K562 (cell line): ENCODE results near the gene DST. TPM values are rescaled to one million over a fixed set of nuclear protein-coding genes. Genes with fewer than 3 reads are reported as not detected.

Experiments used
- ATAC-seq: fragments of 200-7000 bp; cut with Tn5 transposase; 3 replicates; pipeline ENCODE4 v1.9.1; 2020; ENCODE audit warnings: moderate library complexity
- BruUV-seq: library from RNA; stranded (reverse); fragments of 400-500 nt; replicated peaks from 2 replicates; lab custom pipeline; 2021; lab: Mats Ljungman, UMichigan
- CTCF ChIA-PET: fragments of 300-600 bp; formaldehyde crosslinking; extraction: SDS; loops from one replicate; lab custom pipeline; 2021; ENCODE audit warnings: low intra/inter-chr PET ratio; lab: Yijun Ruan, JAX
- POLR2A ChIA-PET: fragments of 300-600, 350-650 bp; sonication (Branson Sonifier 250); formaldehyde crosslinking; extraction: SDS; loops from one replicate; lab custom pipeline; 2021; ENCODE audit warnings: antibody characterized with exemption, inconsistent platforms; lab: Yijun Ruan, JAX
- DNase-seq, 4 experiments: peaks; one replicate each; pipeline versions ENCODE4 v3.0.0 to v3.0.0-alpha.2; 2011 to 2018; ENCODE audit warnings: low spot score in 3 of 4, mixed read lengths in 3 of 4; ENCODE audit errors: extremely low read depth in 1 of 4
- FAIRE-seq: peaks from 2 replicates; lab custom pipeline; 2011; peaks lifted over from hg19 to GRCh38; lab: Jason Lieb, UNC
- H2AFZ ChIP-seq: 2 replicates; pipeline ENCODE4 v1.6.0; 2011; ENCODE audit warnings: low read depth, low read length, control low read depth, inconsistent platforms
- H3K27ac ChIP-seq: fragments of 200-600 bp; 3 replicates; pipeline ENCODE4 v1.8.0; 2011; ENCODE audit warnings: low read depth, mild to moderate bottlenecking, control low read depth, inconsistent platforms, low read length, moderate library complexity, mixed read lengths; ENCODE audit errors: extremely low read depth
- H3K27me3 ChIP-seq, 2 experiments: fragments of 300-600 bp in 1 of 2; 2 replicates in 1 of 2; 3 replicates in 1 of 2; pipeline versions ENCODE4 v1.6.0 to v1.8.0; 2011; ENCODE audit warnings: inconsistent platforms in 2 of 2, low read length in 2 of 2, mild to moderate bottlenecking in 1 of 2, mixed read lengths in 1 of 2, moderate library complexity in 1 of 2; ENCODE audit not compliant: control insufficient read depth in 2 of 2, insufficient read depth in 2 of 2
- H3K36me3 ChIP-seq: fragments of 300-600 bp; 3 replicates; pipeline ENCODE4 v1.8.0; 2011; ENCODE audit warnings: mild to moderate bottlenecking, low read length, inconsistent platforms; ENCODE audit not compliant: control insufficient read depth, insufficient read depth
- H3K4me1 ChIP-seq, 2 experiments: fragments of 200-600 bp in 1 of 2; replicated peaks in 1 of 2; 2 replicates in 1 of 2; 3 replicates in 1 of 2; pipeline versions ENCODE4 v1.5.1 to v1.8.0; 2011; ENCODE audit warnings: inconsistent platforms in 2 of 2, low read length in 2 of 2, mild to moderate bottlenecking in 1 of 2, mixed read lengths in 1 of 2, moderate library complexity in 1 of 2; ENCODE audit not compliant: control insufficient read depth in 2 of 2, insufficient read depth in 2 of 2
- H3K4me2 ChIP-seq: 2 replicates; pipeline ENCODE4 v1.6.1; 2011; ENCODE audit warnings: low read length, control low read depth, inconsistent platforms, mixed read lengths; ENCODE audit not compliant: insufficient read depth
- H3K4me3 ChIP-seq: fragments of 200-600 bp; sonication (generic), shearing (Covaris generic); 2 replicates; pipeline ENCODE4 v1.5.1; 2016; ENCODE audit warnings: control low read depth, inconsistent platforms
- H3K79me2 ChIP-seq: fragments of 200-600 bp; 3 replicates; pipeline ENCODE4 v1.8.0; 2011; ENCODE audit warnings: low read length, inconsistent platforms; ENCODE audit not compliant: control insufficient read depth, insufficient read depth
- H3K9ac ChIP-seq, 2 experiments: 2 replicates each; pipeline versions ENCODE4 v1.6.0 to v1.6.1; 2011; ENCODE audit warnings: low read depth in 2 of 2, low read length in 2 of 2, control low read depth in 1 of 2, inconsistent platforms in 1 of 2, mild to moderate bottlenecking in 1 of 2, mixed read lengths in 1 of 2; ENCODE audit not compliant: insufficient read depth in 1 of 2
- H3K9me1 ChIP-seq: one replicate; pipeline ENCODE4 v1.6.0; 2011; ENCODE audit warnings: inconsistent platforms, mild to moderate bottlenecking, low read length, moderate library complexity; ENCODE audit not compliant: control insufficient read depth, insufficient read depth
- H3K9me3 ChIP-seq: replicated peaks from 2 replicates; pipeline ENCODE4 v1.5.1; 2011; ENCODE audit warnings: low read depth, low read length, inconsistent platforms; ENCODE audit not compliant: control insufficient read depth, insufficient read depth
- H4K20me1 ChIP-seq: replicated peaks from 2 replicates; pipeline ENCODE4 v1.6.1; 2011; ENCODE audit warnings: low read length, inconsistent platforms, mixed read lengths; ENCODE audit not compliant: control insufficient read depth, insufficient read depth
- BCOR ChIP-seq: fragments of 450-650 bp; IDR thresholded peaks from 2 replicates; pipeline ENCODE4 v1.6.1; 2016
- C11orf30 ChIP-seq: fragments of 450-650 bp; IDR thresholded peaks from 2 replicates; pipeline ENCODE4 v1.6.1; 2016; ENCODE audit warnings: low read depth, mild to moderate bottlenecking
- CXXC5 ChIP-seq: fragments of 250-450 bp; sonication (Bioruptor Pico); IDR thresholded peaks from 2 replicates; pipeline ENCODE4 v1.8.0; 2022; ENCODE audit warnings: inconsistent platforms, mild to moderate bottlenecking, moderate library complexity
- DACH1 ChIP-seq: fragments of 450-650 bp; IDR thresholded peaks from 2 replicates; pipeline ENCODE4 v1.6.1; 2018; ENCODE audit not compliant: partially characterized antibody
- ELF1 ChIP-seq: fragments of 200-800 bp; sonication (Bioruptor generic); IDR thresholded peaks from 2 replicates; pipeline ENCODE4 v1.6.1; 2016; ENCODE audit warnings: missing genetic modification characterization, missing compliant biosample characterization
- HDGF ChIP-seq: fragments of 450-650 bp; IDR thresholded peaks from 2 replicates; pipeline ENCODE4 v1.6.1; 2016
- KLF1 ChIP-seq: fragments of 450-650 bp; IDR thresholded peaks from 2 replicates; pipeline ENCODE4 v1.6.1; 2016; ENCODE audit warnings: missing genetic modification characterization, missing compliant biosample characterization
- L3MBTL2 ChIP-seq: fragments of 450-650 bp; IDR thresholded peaks from 2 replicates; pipeline ENCODE4 v1.6.1; 2016; ENCODE audit warnings: mild to moderate bottlenecking, moderate library complexity
- MCM2 ChIP-seq: fragments of 450-650 bp; IDR thresholded peaks from 2 replicates; pipeline ENCODE4 v1.6.1; 2017; ENCODE audit warnings: low read depth, mild to moderate bottlenecking
- SMARCC2 ChIP-seq: fragments of 450-650 bp; IDR thresholded peaks from 2 replicates; pipeline ENCODE4 v1.6.1; 2017; ENCODE audit warnings: antibody characterized with exemption, moderate library complexity, mild to moderate bottlenecking, low read depth
- STAT5A ChIP-seq: IDR thresholded peaks from 2 replicates; pipeline ENCODE4 v1.6.1; 2012; ENCODE audit warnings: low read length, inconsistent platforms, borderline replicate concordance
- ZC3H8 ChIP-seq: fragments of 450-650 bp; IDR thresholded peaks from 2 replicates; pipeline ENCODE4 v1.6.1; 2017
- ZNF584 ChIP-seq: fragments of 200-800 bp; sonication (Bioruptor generic); IDR thresholded peaks from 2 replicates; pipeline ENCODE4 v1.6.1; 2016; ENCODE audit warnings: low read depth, mild to moderate bottlenecking, missing genetic modification characterization, missing compliant biosample characterization
- WGBS: fragments of 100-300 bp; shearing (Covaris generic); methylation state at CpG from one replicate; pipeline ENCODE4 v1.1.6; 2016; ENCODE audit warnings: low coverage, mixed read lengths; ENCODE audit not compliant: insufficient coverage; ENCODE audit errors: missing lambda C conversion rate; 5-methylcytosine and 5-hydroxymethylcytosine counted together
- in situ Hi-C: fragments of 300-500 bp; cut with MboI; formaldehyde crosslinking; loops from 4 replicates; pipeline ENCODE4 v1.15.0; 2018; ENCODE audit warnings: inconsistent platforms, mixed read lengths
- intact Hi-C: fragments of 100-400 bp; cut with micrococcal nuclease; formaldehyde crosslinking; loops from 2 replicates; pipeline ENCODE4 v1.14.2; 2022
- polyA plus RNA-seq, 8 experiments: library from polyadenylated mRNA; depleted of rRNA in 4 of 8; stranded (reverse) in 5 of 8; unstranded in 3 of 8; fragments of >200 nt; fragmentation: Nextera tagmentation in 2 of 8; fragmentation: Illumina TruSeq in 1 of 8; extraction: Ambion mirVana in 2 of 8; extraction: Trizol in 1 of 8; gene quantifications; 2 replicates each; pipeline versions ENCODE4 v1.2.1 to v1.2.3, GENCODE V29; 2011 to 2014; ENCODE audit warnings: inconsistent platforms in 1 of 8, missing spikeins in 1 of 8
- total RNA-seq, 7 experiments: library from RNA; depleted of rRNA in 6 of 7; stranded (reverse); fragments of >200 nt in 6 of 7; fragmentation: Illumina TruSeq in 2 of 7; extraction: Trizol in 2 of 7; gene quantifications; 2 replicates each; pipeline versions ENCODE4 v1.2.1 to v1.2.3, GENCODE V29; 2011 to 2021; ENCODE audit warnings: low replicate concordance in 1 of 7
- TF ChIP-seq, protein P1 (sequence below): sonication (generic); formaldehyde crosslinking; IDR thresholded peaks from 2 replicates; pipeline ENCODE4 v1.8.0; 2023; ENCODE audit warnings: mild to moderate bottlenecking, missing genetic modification reagents
- TF ChIP-seq, protein P2 (sequence below): fragments of 250-450 bp; sonication (Bioruptor Pico); IDR thresholded peaks from 2 replicates; pipeline ENCODE4 v1.9.0; 2021; ENCODE audit warnings: mild to moderate bottlenecking, inconsistent platforms

The DST gene
- total and polyA plus RNA-seq, 9 of the 15 experiments (the other 6 are each of a cell fraction or from before 2014, with no cell fraction given): 5.2 to 21.9 (median 13.3) TPM

DNA sequence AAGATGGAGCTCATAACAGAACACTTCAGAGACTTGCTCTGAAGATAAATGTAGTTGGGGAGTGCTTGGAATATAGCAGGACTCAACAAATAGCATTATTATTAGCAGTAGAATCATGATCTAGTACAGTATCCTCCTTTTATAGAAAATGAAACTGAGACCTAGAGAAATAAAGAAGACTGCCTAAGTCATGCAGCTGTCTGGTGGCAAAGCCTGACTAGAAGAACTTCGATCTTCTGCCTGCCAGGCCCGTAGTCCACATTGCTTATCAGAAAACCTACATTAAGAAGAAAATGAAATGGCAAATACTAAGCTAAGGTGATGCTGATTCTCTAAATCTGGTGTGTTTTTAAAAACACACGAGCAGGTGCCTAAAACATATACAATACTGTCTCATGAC, 46.4 kb upstream of the DST start:
- intact Hi-C loops: no loop called here
- no peak overlapping the region for H3K4me3 ChIP-seq

More for the DNA sequence above, 46.4 kb upstream of the DST start:
- H3K9me3 ChIP-seq: no peaks in the 10 kb centered on the region
- no TSS peak for BruUV-seq
- H3K27ac ChIP-seq: no peak overlapping the region
- TF ChIP-seq KLF1 (tag): no peak
- no peak for TF ChIP-seq MCM2
- no peak for TF ChIP-seq ELF1 (tag)
- no peak for TF ChIP-seq DACH1
- no peak for TF ChIP-seq STAT5A
- TF ChIP-seq, protein P1, sequence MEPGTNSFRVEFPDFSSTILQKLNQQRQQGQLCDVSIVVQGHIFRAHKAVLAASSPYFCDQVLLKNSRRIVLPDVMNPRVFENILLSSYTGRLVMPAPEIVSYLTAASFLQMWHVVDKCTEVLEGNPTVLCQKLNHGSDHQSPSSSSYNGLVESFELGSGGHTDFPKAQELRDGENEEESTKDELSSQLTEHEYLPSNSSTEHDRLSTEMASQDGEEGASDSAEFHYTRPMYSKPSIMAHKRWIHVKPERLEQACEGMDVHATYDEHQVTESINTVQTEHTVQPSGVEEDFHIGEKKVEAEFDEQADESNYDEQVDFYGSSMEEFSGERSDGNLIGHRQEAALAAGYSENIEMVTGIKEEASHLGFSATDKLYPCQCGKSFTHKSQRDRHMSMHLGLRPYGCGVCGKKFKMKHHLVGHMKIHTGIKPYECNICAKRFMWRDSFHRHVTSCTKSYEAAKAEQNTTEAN (CRISPR knock-in tag): no peak
- no peak for TF ChIP-seq ZC3H8
- no peak for TF ChIP-seq CXXC5 (CRISPR knock-in tag)
- no peak for TF ChIP-seq HDGF
- TF ChIP-seq C11orf30: no peak
- TF ChIP-seq BCOR: no peak
- TF ChIP-seq, protein P2, sequence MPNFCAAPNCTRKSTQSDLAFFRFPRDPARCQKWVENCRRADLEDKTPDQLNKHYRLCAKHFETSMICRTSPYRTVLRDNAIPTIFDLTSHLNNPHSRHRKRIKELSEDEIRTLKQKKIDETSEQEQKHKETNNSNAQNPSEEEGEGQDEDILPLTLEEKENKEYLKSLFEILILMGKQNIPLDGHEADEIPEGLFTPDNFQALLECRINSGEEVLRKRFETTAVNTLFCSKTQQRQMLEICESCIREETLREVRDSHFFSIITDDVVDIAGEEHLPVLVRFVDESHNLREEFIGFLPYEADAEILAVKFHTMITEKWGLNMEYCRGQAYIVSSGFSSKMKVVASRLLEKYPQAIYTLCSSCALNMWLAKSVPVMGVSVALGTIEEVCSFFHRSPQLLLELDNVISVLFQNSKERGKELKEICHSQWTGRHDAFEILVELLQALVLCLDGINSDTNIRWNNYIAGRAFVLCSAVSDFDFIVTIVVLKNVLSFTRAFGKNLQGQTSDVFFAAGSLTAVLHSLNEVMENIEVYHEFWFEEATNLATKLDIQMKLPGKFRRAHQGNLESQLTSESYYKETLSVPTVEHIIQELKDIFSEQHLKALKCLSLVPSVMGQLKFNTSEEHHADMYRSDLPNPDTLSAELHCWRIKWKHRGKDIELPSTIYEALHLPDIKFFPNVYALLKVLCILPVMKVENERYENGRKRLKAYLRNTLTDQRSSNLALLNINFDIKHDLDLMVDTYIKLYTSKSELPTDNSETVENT: no peak
- TF ChIP-seq SMARCC2: no peak
- TF ChIP-seq L3MBTL2: no peak
- TF ChIP-seq ZNF584 (CRISPR knock-in tag): no peak
- TF ChIP-seq, all 486 proteins: peak for 0
- Histone ChIP-seq H2AFZ (no peak overlapping the region), H3K36me3 (no peaks in the 10 kb centered on the region), H3K4me2 (no peak overlapping the region), H3K4me1 (no peaks in the 10 kb centered on the region), H4K20me1 (no peaks in the 10 kb centered on the region), H3K27me3 (no peaks in the 10 kb centered on the region), H3K9me1 (no peaks in the 10 kb centered on the region), H3K9ac (no peak overlapping the region), H3K79me2 (no peaks in the 10 kb centered on the region)
- ChIA-PET CTCF (no interaction called here), POLR2A (no interaction called here)
- FAIRE-seq (no peak), DNase-seq (no peak), ATAC-seq (no peak)
- in situ Hi-C loops: no loop called here
- WGBS: 8% methylated on average over 3 of the region's 3 CpGs
